SK-MEL-5 (cell line): ENCODE data around the gene AKR1C4. TPM values are rescaled to one million over a fixed set of nuclear protein-coding genes. Genes with fewer than 3 reads are reported as not detected.
"Not testable (repeated sequence)": the region's sequence is repeated elsewhere in the genome, so short reads cannot be mapped to it uniquely, and the experiment has no call there.

Source experiments
- DNase-seq: peaks from one replicate; pipeline ENCODE4 v3.0.0-alpha.2; 2016; ENCODE audit warnings: low read depth, low spot score
- in situ Hi-C: cut with HindIII; loops from 2 replicates; pipeline ENCODE4 v1.10.0; 2016; ENCODE audit warnings: low sequenced_read_pairs, high pct_unique_total_duplicates, low pct_unique_long_range_greater_than_20kb
- total RNA-seq: library from RNA; depleted of rRNA; stranded (reverse); fragments of >200 nt; shearing (Covaris generic); gene quantifications from 2 replicates; pipeline ENCODE4 v1.2.3, GENCODE V29; 2014; rRNA removed

Gene AKR1C4
- total RNA-seq, 1 experiment from 2014 or later = not detected

DNA sequence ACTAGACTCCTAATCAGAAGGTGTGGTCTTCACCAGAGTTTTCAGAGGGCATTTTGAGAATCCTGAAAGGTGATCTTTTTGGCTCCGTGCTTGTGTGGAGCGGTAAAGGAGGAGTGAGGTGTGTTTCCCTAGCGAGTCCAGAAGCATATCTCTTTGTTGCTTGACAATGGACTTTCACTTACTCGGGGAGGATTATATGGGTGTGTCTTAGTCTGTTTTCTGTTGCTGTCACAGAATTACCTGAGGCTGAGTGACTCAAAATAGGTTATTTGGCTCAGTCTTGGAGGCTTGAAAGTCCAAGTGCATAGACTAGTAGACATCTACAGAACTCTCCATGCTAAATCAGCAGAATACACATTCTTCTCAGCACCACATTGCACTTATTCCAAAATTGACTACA is 57.9 kb downstream of the AKR1C4 start:
- no peak for DNase-seq
- in situ Hi-C loops = no loop called here

DNA sequence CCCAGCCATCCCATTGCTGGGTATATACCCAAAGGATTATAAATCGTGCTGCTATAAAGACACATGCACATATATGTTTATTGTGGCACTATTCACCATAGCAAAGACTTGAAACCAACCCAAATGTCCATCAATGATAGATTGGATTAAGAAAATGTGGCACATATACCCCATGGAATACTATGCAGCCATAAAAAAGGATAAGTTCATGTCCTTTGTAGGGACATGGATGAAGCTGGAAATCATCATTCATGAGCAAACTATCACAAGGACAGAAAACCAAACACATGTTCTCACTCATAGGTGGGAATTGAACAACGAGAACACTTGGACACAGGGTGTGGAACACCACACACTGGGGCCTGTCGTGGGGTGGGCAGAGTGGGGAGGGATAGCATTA is 61.1 kb downstream of the AKR1C4 start:
- DNase-seq, in situ Hi-C loops: not testable (repeated sequence)

DNA sequence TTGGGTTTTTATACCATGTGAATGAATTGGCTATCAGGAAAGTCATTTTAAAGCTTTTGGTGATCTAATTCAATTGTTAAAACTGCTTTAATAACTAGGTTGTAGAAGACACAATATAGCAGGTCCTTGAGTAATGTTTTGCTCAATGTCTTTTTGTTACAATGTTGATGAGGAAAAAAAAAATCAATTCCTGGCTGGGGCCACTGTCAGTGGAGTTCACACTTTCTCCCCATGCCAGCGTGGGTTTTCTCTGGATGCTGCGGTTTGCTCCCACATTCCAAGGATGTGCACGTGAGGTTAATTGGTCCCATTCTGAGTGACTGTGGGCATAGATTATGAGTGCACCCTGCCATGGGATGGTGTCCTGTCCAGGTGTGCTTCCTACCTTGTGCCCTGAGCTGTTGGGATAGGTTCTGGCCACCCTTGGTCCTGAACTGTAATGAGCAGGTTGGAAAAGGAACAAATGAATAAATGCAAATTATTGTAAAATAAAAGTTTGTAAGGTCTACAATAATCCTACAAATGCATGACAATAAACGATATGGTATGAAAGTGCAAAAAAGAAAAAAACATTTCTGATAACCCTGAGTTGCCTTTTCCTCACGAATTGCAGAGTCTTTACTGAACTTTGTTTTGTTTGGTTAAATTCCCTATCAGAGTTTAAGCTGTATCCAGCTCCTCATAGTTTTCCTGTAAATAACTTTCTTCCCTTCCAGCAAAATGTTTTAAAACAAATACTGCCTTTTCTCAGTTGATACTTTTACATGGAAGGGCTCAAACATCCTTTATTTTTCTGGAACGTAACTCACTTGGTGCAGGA is 62.7 kb downstream of the AKR1C4 start:
- DNase-seq = no peak
- in situ Hi-C loops = no loop called here

DNA sequence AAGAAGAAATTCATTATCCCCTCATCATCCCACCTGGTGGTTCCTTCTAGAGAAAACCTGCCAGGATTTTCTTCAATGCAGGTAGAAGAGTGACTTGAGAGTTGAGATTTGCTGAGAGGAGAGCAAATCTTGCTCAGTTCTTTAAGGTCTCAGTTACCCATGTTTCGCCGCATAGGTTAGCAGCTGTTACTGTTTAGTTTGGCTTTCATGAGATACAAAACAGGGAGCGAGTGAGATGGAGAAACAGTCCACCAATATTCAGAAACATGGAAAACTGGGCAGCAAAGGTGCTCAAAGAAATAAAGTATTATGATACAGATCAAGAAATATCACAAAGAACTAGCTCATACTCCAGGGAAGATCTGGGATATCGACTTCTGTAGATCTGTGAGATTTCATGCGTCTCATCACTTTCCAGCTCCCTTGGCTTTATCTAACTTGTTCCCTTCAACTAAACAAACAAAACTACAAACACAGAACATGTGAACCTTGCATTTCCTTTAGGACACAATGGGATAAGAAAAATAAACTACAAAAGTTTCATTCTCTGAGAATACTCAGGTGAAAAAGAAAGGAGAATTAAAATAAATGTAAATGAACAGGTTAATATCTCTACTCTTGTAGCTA is 63.4 kb downstream of the AKR1C4 start:
- in situ Hi-C loops = no loop called here
- DNase-seq = no peak

DNA sequence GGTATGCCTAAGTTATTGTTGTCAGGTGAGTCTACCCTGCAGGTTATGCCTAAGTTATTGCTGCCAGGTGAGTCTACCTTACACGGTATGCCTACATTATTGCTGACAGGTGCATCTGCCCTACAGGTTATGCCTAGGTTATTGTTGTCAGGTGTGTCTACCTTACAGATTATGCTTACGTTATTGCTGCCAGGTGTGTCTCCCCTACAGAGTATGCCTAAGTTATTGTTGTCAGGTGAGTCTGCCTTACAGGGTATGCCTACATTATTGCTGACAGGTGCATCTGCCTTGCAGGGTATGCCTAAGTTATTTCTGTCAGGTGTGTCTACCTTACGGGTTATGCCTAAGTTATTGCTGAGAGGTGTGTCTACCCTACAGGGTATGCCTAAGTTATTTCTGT is 64.2 kb downstream of the AKR1C4 start:
- in situ Hi-C loops = no loop called here
- no peak for DNase-seq

DNA sequence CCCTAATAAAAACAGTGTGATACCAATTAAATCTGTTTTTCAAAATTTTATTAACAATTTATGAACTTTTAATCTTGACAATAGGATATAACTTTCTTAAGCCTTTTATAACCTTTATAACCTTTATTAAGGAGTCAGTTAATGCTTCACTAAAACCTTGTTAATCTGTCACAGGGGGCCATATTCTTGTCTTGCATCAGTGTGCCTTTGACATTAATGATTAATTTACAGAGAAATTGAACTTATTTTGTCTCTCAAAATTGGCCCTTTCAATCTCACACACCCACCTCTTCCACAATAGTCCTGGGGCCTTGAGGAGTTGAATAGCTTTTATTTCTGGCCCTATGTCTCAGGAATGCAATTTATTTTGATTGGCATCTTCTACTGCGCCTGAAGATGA is 68.5 kb downstream of the AKR1C4 start:
- in situ Hi-C loops = no loop called here
- DNase-seq = no peak

DNA sequence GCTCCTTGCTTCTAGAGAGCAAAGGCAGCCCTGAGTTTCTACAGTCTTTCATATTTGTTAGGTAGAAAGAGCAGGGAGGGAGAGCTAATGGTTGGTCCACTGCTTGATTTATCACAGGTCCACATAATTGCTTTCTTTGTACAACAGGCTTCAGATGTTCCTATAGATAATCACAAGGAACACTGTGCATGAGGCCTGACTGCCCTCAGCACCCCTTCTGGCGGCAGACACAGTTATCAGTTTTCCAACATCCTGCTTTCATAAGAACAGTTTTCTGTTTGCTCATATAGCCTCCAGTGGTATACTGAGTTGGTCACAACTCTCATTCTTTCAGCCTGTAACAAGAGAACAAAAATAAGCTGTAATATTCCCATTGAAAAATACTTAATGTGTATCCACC is 69.7 kb downstream of the AKR1C4 start:
- in situ Hi-C loops = no loop called here
- DNase-seq = no peak

DNA sequence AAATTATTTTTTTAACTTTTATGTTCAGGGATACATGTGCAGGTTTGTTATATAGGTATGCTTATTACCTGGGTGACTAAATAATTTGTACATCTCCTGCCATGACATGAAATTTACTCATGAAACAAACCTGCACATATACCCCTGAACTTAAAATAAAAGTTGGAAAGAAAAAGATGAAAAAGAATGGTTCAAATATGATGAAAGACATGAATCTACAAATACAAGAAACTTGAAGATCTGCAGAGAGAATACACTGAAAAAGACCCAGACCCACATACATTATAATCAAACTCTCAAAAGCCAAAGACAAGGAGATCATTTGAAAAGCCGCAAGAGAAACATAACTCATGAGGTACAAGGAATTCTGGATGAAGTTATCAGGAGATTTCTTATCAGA is 70.2 kb downstream of the AKR1C4 start:
- DNase-seq = no peak
- in situ Hi-C loops = no loop called here

DNA sequence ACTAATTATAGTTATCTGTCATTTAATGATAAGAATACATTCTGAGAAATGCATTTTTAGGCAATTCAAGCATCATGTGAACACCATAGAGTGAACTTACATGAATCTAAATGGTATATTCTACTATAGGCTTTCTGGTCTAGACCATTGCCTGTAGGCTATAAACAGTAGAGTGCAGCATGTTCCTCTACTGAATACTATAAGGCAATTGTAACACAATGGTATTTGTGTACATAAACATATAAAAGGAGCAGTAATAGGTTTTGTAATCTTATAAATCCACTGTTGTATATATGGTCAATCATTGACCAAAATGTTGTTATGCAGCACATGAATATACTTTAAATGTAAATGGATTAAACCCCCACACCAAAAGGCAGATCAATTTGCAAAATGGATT is 71.6 kb downstream of the AKR1C4 start:
- in situ Hi-C loops = no loop called here
- DNase-seq = no peak

Other genes with a start within 250 kb of the AKR1C4 start
- 0.24 and 0.27 TPM in 2 replicates for gene AKR1C1, start 233.4 kb upstream of the AKR1C4 start, total RNA-seq
- not detected in 2 replicates for gene AKR1C2, start 193.0 kb upstream of the AKR1C4 start, total RNA-seq
- gene AKR1C3, start 102.4 kb upstream of the AKR1C4 start, total RNA-seq = not detected in 2 replicates
- gene AKR1C8, start 11.7 kb upstream of the AKR1C4 start, total RNA-seq = not detected in 2 replicates
- gene UCN3, start 168.1 kb downstream of the AKR1C4 start, total RNA-seq = not detected in 2 replicates
- gene TUBAL3, start 208.0 kb downstream of the AKR1C4 start, total RNA-seq = 0.08 TPM in 1 of 2 replicates, not detected in the other
- gene NET1, start 215.7 kb downstream of the AKR1C4 start, total RNA-seq = 12.9 and 13.4 TPM in 2 replicates